Omental fat pad (tissue), 4 donors: ENCODE results near the gene GPX4. TPM values are rescaled to one million over a fixed set of nuclear protein-coding genes. Genes with fewer than 3 reads are reported as not detected.

Experiments
- ATAC-seq: fragments of 150-250 bp; one replicate; pipeline ENCODE4 v1.9.1; 2016; ENCODE audit warnings: mild to moderate bottlenecking, moderate library complexity; ENCODE audit not compliant: low FRiP score
- DNase-seq: peaks from one replicate; pipeline ENCODE4 v3.0.0-alpha.2; 2019; ENCODE audit warnings: low spot score
- total RNA-seq, 4 donors: library from RNA; depleted of rRNA; stranded (reverse); fragments of >200 nt; gene quantifications; one replicate each; pipeline ENCODE4 v1.1.0, GENCODE V29; 2016
- TF ChIP-seq, protein P1 (sequence below), 3 donors: fragments of 450-650 bp; IDR thresholded peaks; one replicate each; pipeline ENCODE4 v1.5.1; 2016 to 2017; ENCODE audit warnings: antibody characterized with exemption in 3 of 3, mild to moderate bottlenecking in 3 of 3, moderate library complexity in 2 of 3

Gene GPX4
- total RNA-seq, 4 donors from 2014 or later = 429 to 1,640 (median 892) TPM

DNA sequence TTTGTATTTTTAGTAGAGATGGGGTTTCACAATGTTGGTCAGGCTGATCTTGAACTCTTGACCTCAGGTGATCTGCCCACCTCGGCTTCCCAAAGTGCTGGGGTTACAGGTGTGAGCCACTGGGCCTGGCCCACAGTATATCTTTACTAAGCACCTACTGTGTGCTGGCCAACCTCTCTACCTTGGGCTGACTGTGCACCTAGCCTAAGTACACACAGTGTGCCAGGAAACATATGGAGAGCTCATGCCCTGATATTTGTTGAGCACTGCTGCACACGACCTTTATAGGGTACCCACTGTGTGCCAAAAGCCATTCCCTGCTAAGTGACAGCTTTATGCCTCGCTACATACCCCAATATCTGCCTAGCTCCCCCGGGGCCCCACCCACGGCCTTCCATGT lies 43.1 kb upstream of the GPX4 start:
- TF ChIP-seq, protein P1, sequence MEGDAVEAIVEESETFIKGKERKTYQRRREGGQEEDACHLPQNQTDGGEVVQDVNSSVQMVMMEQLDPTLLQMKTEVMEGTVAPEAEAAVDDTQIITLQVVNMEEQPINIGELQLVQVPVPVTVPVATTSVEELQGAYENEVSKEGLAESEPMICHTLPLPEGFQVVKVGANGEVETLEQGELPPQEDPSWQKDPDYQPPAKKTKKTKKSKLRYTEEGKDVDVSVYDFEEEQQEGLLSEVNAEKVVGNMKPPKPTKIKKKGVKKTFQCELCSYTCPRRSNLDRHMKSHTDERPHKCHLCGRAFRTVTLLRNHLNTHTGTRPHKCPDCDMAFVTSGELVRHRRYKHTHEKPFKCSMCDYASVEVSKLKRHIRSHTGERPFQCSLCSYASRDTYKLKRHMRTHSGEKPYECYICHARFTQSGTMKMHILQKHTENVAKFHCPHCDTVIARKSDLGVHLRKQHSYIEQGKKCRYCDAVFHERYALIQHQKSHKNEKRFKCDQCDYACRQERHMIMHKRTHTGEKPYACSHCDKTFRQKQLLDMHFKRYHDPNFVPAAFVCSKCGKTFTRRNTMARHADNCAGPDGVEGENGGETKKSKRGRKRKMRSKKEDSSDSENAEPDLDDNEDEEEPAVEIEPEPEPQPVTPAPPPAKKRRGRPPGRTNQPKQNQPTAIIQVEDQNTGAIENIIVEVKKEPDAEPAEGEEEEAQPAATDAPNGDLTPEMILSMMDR (IDR thresholded peaks at IDR 0.05) = no peak

GRCh38 chr19:1061987-1062386 lies 41.8 kb upstream of the GPX4 start:
- TF ChIP-seq, protein P1 (IDR thresholded peaks at IDR 0.05) = no peak
- DNase-seq (no peak), ATAC-seq (no peak)

More for the DNA sequence above, 43.1 kb upstream of the GPX4 start:
- DNase-seq = no peak
- ATAC-seq = no peak

DNA sequence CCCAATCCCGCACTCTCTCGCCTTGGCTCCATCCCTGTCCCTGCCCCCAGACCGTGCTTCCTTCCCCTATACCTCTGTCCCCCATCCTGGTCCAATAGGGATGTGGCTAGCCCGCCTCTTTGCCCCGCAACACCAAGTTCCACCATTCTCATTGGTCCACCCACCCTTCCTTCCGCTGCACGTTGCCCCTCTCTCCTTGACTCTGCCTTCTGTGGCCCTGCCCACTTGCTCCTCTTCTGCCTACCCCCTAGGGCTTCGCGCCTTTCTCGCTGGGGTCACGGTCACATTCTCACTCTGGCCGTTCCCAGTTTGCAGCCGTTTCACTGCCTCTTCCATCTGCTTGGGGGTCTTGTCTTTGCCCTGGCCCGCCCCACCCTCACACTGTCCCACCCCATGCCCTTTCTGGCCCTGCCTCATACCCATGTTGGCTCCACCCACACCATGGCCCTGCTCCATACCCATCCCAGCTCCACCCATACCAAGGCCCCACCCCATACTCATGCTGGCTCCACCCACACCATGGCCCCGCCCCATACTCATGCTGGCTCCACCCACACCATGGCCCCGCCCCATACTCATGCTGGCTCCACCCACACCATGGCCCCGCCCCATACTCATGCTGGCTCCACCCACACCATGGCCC lies 41.3 kb upstream of the GPX4 start:
- TF ChIP-seq, protein P1 (IDR thresholded peaks at IDR 0.05) = no peak
- DNase-seq (no peak), ATAC-seq (no peak)

DNA sequence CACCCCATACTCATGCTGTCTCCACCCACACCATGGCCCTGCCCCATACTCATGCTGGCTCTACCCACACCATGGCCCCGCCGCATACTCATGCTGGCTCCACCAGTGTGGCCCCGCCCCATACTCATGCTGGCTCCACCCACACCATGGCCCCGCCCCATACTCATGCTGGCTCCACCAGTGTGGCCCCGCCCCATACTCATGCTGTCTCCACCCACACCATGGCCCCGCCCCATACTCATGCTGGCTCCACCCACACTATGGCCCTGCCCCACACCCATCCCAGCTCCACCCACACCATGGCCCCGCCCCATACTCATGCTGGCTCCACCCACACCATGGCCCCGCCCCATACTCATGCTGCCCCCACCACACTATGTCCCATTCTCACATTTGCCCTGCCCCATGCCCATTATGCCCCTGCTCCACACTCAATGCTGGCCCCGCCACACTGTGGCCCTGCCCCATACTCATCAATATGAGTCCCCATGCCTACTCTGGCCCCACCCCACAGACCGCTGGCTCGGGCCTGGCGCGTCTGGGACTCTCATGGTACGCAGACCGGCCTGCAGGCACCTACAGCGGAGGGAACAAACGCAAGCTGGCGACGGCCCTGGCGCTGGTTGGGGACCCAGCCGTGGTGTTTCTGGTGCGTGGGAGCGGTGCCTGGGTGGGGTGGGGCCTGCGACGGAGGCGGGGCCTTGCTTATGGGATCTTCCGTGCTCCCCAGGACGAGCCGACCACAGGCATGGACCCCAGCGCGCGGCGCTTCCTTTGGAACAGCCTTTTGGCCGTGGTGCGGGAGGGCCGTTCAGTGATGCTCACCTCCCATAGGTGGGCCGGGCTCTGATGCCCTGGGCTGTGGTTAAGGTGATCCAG lies 40.5 kb upstream of the GPX4 start:
- TF ChIP-seq, protein P1 (IDR thresholded peaks at IDR 0.05) = no peak
- DNase-seq (no peak), ATAC-seq (no peak)

DNA sequence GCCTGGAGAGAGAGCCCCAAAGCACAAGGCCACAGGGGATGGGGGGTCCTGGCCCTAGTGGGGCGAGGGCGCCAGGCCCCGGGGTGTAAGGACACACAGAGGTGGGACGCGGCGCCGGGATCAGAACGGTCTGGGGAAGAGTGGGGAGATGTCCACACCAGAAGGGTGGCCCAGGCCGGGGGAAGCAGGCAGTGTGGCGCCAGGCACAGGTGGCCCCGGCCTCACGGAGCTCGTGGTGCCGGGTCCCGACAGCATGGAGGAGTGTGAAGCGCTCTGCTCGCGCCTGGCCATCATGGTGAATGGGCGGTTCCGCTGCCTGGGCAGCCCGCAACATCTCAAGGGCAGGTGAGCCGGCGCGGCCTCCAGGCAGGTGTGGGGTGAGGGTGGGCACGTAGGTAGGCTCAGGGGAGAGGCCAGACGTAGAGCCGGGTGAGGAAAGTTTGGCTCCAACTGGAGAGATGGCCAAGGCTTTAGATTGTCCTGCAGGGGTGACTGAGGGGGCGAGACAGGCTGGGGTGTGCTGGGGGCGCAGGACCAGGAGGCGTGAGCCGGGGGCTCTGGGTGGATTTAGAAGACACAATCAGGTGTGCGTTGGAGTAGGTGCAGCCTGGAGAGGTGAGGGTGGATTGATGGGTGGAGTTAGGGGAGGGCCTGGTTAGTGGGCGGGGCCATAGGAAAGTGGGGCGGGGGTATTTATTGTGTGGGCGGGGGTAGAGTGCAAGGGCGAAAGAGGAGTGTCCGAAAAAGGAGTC lies 39.7 kb upstream of the GPX4 start:
- TF ChIP-seq, protein P1 (IDR thresholded peaks at IDR 0.05) = no peak
- DNase-seq (no peak), ATAC-seq (no peak)

GRCh38 chr19:1064661-1065605 lies 38.9 kb upstream of the GPX4 start:
- ATAC-seq = no peak
- TF ChIP-seq, protein P1 (IDR thresholded peaks at IDR 0.05) = peak in 1 of 3 donors; percentile 11
- no peak for DNase-seq
